Endothelial cell of umbilical vein (primary cell): ENCODE results near the gene SLC39A9. TPM values are rescaled to one million over a fixed set of nuclear protein-coding genes. Genes with fewer than 3 reads are reported as not detected.

ENCODE experiments used
- BruUV-seq: library from RNA; stranded (reverse); fragments of 400-500 nt; replicated peaks from 2 replicates; lab custom pipeline; 2021; lab: Mats Ljungman, UMichigan
- CTCF ChIA-PET: fragments of 300-600, 350-600 bp; sonication (Branson Sonifier 250); formaldehyde crosslinking; loops from one replicate; lab custom pipeline; 2021; ENCODE audit warnings: antibody characterized with exemption, inconsistent platforms; lab: Charles Lee
- POLR2A ChIA-PET: fragments of 300-600, 350-600 bp; sonication (Branson Sonifier 250); formaldehyde crosslinking; loops from one replicate; lab custom pipeline; 2021; ENCODE audit warnings: antibody characterized with exemption, inconsistent platforms; lab: Charles Lee
- DNase-seq: peaks from one replicate; pipeline ENCODE4 v3.0.0-alpha.2; 2011; ENCODE audit warnings: low read depth, low spot score
- FAIRE-seq: peaks from 2 replicates; lab custom pipeline; 2011; peaks lifted over from hg19 to GRCh38; lab: Jason Lieb, UNC
- H2AFZ ChIP-seq: 2 replicates; pipeline ENCODE4 v1.6.0; 2012; ENCODE audit warnings: low read depth, low read length, control low read depth, inconsistent platforms
- H3K27ac ChIP-seq: 2 replicates; pipeline ENCODE4 v1.5.1; 2011; ENCODE audit warnings: low read depth, mild to moderate bottlenecking, control low read depth, low read length, moderate library complexity; ENCODE audit not compliant: insufficient read depth
- H3K27me3 ChIP-seq, 2 experiments: 2 replicates each; pipeline versions ENCODE4 v1.6.0 to v1.6.1; 2011; ENCODE audit warnings: low read length in 2 of 2, mixed read lengths in 1 of 2; ENCODE audit not compliant: control insufficient read depth in 2 of 2, insufficient read depth in 2 of 2
- H3K36me3 ChIP-seq, 2 experiments: 2 replicates in 1 of 2; 3 replicates in 1 of 2; pipeline ENCODE4 v1.5.1; 2011; ENCODE audit warnings: low read length in 2 of 2, mild to moderate bottlenecking in 1 of 2, moderate library complexity in 1 of 2; ENCODE audit not compliant: control insufficient read depth in 2 of 2, insufficient read depth in 2 of 2; ENCODE audit errors: extremely low read depth in 1 of 2
- H3K4me1 ChIP-seq: 3 replicates; pipeline ENCODE4 v1.5.1; 2011; ENCODE audit warnings: mild to moderate bottlenecking, low read length; ENCODE audit not compliant: control insufficient read depth, insufficient read depth; ENCODE audit errors: extremely low read depth
- H3K4me2 ChIP-seq: 2 replicates; pipeline ENCODE4 v1.6.1; 2011; ENCODE audit warnings: low read length, control low read depth, mixed read lengths; ENCODE audit not compliant: insufficient read depth
- H3K4me3 ChIP-seq, 3 experiments: fragments of 200-600 bp in 1 of 3; sonication (generic), shearing (Covaris generic) in 1 of 3; replicated peaks in 1 of 3; 2 replicates each; pipeline ENCODE4 v1.5.1; 2011 to 2016; ENCODE audit warnings: control low read depth in 3 of 3, low read length in 3 of 3, mild to moderate bottlenecking in 2 of 3, inconsistent platforms in 1 of 3, low read depth in 1 of 3, moderate library complexity in 1 of 3; ENCODE audit not compliant: insufficient read depth in 1 of 3
- H3K79me2 ChIP-seq: 2 replicates; pipeline ENCODE4 v1.6.0; 2012; ENCODE audit warnings: low read length, inconsistent platforms; ENCODE audit not compliant: control insufficient read depth, insufficient read depth
- H3K9ac ChIP-seq: replicated peaks from 2 replicates; pipeline ENCODE3; 2011; ENCODE audit warnings: low read length, control low read depth; ENCODE audit not compliant: insufficient read depth; ENCODE audit errors: extremely low read depth
- H3K9me1 ChIP-seq: replicated peaks from 3 replicates; pipeline ENCODE4 v1.6.0; 2011; ENCODE audit warnings: mild to moderate bottlenecking, low read length; ENCODE audit not compliant: control insufficient read depth, insufficient read depth; ENCODE audit errors: extremely low read depth
- H3K9me3 ChIP-seq: replicated peaks from 2 replicates; pipeline ENCODE4 v1.5.1; 2012; ENCODE audit warnings: low read length, inconsistent platforms; ENCODE audit not compliant: control insufficient read depth, insufficient read depth
- H4K20me1 ChIP-seq: replicated peaks from 2 replicates; pipeline ENCODE3; 2011; ENCODE audit warnings: mild to moderate bottlenecking, low read length; ENCODE audit not compliant: control insufficient read depth, insufficient read depth; ENCODE audit errors: extremely low read depth
- CTCF ChIP-seq, 2 donors: IDR thresholded peaks; 1 replicate in 1 of 2; 2 replicates in 1 of 2; pipeline ENCODE4 v1.5.1; 2011; ENCODE audit warnings: low read length in 2 of 2, mild to moderate bottlenecking in 2 of 2, moderate library complexity in 2 of 2, control low read depth in 1 of 2, inconsistent platforms in 1 of 2, low read depth in 1 of 2; ENCODE audit not compliant: insufficient read depth in 1 of 2; ENCODE audit errors: extremely low read depth in 1 of 2
- EZH2 ChIP-seq: IDR thresholded peaks from 2 replicates; pipeline ENCODE4 v1.6.1; 2012; ENCODE audit warnings: borderline replicate concordance, low read depth, mild to moderate bottlenecking, moderate library complexity, low read length, inconsistent platforms; ENCODE audit not compliant: severe bottlenecking
- FOS ChIP-seq: IDR thresholded peaks from 2 replicates; pipeline ENCODE4 v1.6.1; 2011; ENCODE audit warnings: mild to moderate bottlenecking, low read length, moderate library complexity, borderline replicate concordance; ENCODE audit not compliant: insufficient read depth
- GATA2 ChIP-seq: IDR thresholded peaks from 2 replicates; pipeline ENCODE4 v1.7.0; 2011; ENCODE audit warnings: low read depth, mild to moderate bottlenecking, moderate library complexity, mixed read lengths, low read length; ENCODE audit not compliant: insufficient read length, insufficient read depth
- JUN ChIP-seq: IDR thresholded peaks from 2 replicates; pipeline ENCODE4 v1.6.1; 2011; ENCODE audit warnings: borderline replicate concordance, low read depth; ENCODE audit not compliant: insufficient read length, insufficient read depth
- MAX ChIP-seq: IDR thresholded peaks from 2 replicates; pipeline ENCODE4 v1.6.1; 2011; ENCODE audit not compliant: insufficient read depth, insufficient read length
- MYC ChIP-seq: IDR thresholded peaks from one replicate; pipeline ENCODE4 v1.6.1; 2011; ENCODE audit warnings: mild to moderate bottlenecking, low read depth, low read length
- POLR2A ChIP-seq: IDR thresholded peaks from 2 replicates; pipeline ENCODE4 v1.6.1; 2012; ENCODE audit warnings: low read depth, mild to moderate bottlenecking, control low read depth, low read length
- POLR2AphosphoS5 ChIP-seq: IDR thresholded peaks from 2 replicates; pipeline ENCODE4 v1.6.1; 2012; ENCODE audit warnings: low read depth, mild to moderate bottlenecking, control low read depth, low read length, moderate library complexity; ENCODE audit not compliant: insufficient read depth
- dilution Hi-C: fragments of 300-500 bp; cut with MboI; formaldehyde crosslinking; loops from one replicate; pipeline ENCODE4 v1.15.0; 2019; ENCODE audit warnings: low sequenced_read_pairs; ENCODE audit not compliant: extremely low pct_ligation_motif_present
- intact Hi-C: fragments of 100-400 bp; cut with micrococcal nuclease; formaldehyde crosslinking; loops from one replicate; pipeline ENCODE4 v1.10.0; 2022
- polyA plus RNA-seq, 4 experiments: library from polyadenylated mRNA; depleted of rRNA in 3 of 4; stranded (reverse) in 3 of 4; unstranded in 1 of 4; fragments of >200 nt; gene quantifications; 2 replicates each; pipeline versions ENCODE4 v1.2.1 to v1.2.3, GENCODE V29; 2011 to 2012; ENCODE audit warnings: missing spikeins in 1 of 4
- total RNA-seq: library from RNA; stranded (reverse); gene quantifications from 2 replicates; pipeline ENCODE4 v1.2.3, GENCODE V29; 2021

Gene SLC39A9
- total and polyA plus RNA-seq, 2 donors (not counting 3 experiments of a cell fraction or from before 2014, with no cell fraction given): 39.8 to 55.2 TPM

GRCh38 chr14:69424149-69424923 is 25.8 kb downstream of the SLC39A9 start:
- no peak overlapping the region for H3K9ac ChIP-seq
- no peak overlapping the region for H3K27ac ChIP-seq
- no peak for DNase-seq
- no peaks in the 10 kb centered on the region for H3K4me1 ChIP-seq
- FAIRE-seq: no peak
- H4K20me1 ChIP-seq: no peaks in the 10 kb centered on the region
- H3K4me3 ChIP-seq: no peak overlapping the region
- POLR2A ChIA-PET: no interaction called here
- H3K79me2 ChIP-seq: peaks cover 7% of the 10 kb centered on the region
- H3K27me3 ChIP-seq: no peaks in the 10 kb centered on the region
- no TSS peak for BruUV-seq
- dilution Hi-C loops: no loop called here
- TF ChIP-seq POLR2AphosphoS5 (no peak), EZH2 (no peak), POLR2A (no peak), GATA2 (no peak), MAX (no peak)
- no peaks in the 10 kb centered on the region for H3K9me3 ChIP-seq
- no peak overlapping the region for H2AFZ ChIP-seq
- intact Hi-C loops: no loop called here
- CTCF ChIA-PET: interaction anchor here (0.6 to 0.7 kb wide), 2 partner anchors 80 to 186 kb away, joined by 3 read pairs; no protein-coding TSS in a partner anchor
- H3K36me3 ChIP-seq: peaks cover 6 to 9% of the 10 kb centered on the region in 2 experiments
- no peak overlapping the region for H3K4me2 ChIP-seq
- no peaks in the 10 kb centered on the region for H3K9me1 ChIP-seq

- no peak overlapping the region for H3K4me3 ChIP-seq
- no peaks in the 10 kb centered on the region for H3K27me3 ChIP-seq
- H3K9ac ChIP-seq: no peak overlapping the region
- H3K9me1 ChIP-seq: no peaks in the 10 kb centered on the region
- peaks cover 6 to 9% of the 10 kb centered on the region in 2 experiments for H3K36me3 ChIP-seq
- H2AFZ ChIP-seq: no peak overlapping the region
- BruUV-seq: no TSS peak
- TF ChIP-seq POLR2A (no peak), EZH2 (no peak), GATA2 (no peak), POLR2AphosphoS5 (no peak), MYC (no peak), CTCF (IDR thresholded peaks at IDR 0.05; ENCODE audit: extremely low read depth in 1 of 2, insufficient read depth in 1 of 2, low read depth in 1 of 2, low read length in 2 of 2) (no peak), MAX (no peak), JUN (no peak), FOS (no peak)
- dilution Hi-C loops (no loop called here), intact Hi-C loops (no loop called here)
- no peaks in the 10 kb centered on the region for H3K9me3 ChIP-seq
- no peak overlapping the region for H3K27ac ChIP-seq
- H3K79me2 ChIP-seq: peaks cover 5% of the 10 kb centered on the region
- H3K4me2 ChIP-seq: no peak overlapping the region
- no peaks in the 10 kb centered on the region for H3K4me1 ChIP-seq
- no peaks in the 10 kb centered on the region for H4K20me1 ChIP-seq
- DNase-seq: no peak
- CTCF ChIA-PET: no interaction called here
- POLR2A ChIA-PET: no interaction called here
- FAIRE-seq: no peak
These were observed 29.1 kb downstream of the SLC39A9 start for GRCh38 chr14:69427596-69427995.
